NK-92 treated with Interleukin-12 subunit alpha and Interleukin-12 subunit beta, amount 100 ng/mL, for 24 hours (cell line): Measurements from ENCODE around the gene KCNMB2.

Source experiments
- DNase-seq: peaks from one replicate; lab custom pipeline; 2025; lab: John Stamatoyannopoulos, UW

The KCNMB2 gene

GRCh38 chr3:178568911-178569310 is 32.7 kb downstream of the KCNMB2 start:
- DNase-seq = no peak

GRCh38 chr3:178569826-178570225 is 33.6 kb downstream of the KCNMB2 start:
- DNase-seq = no peak

GRCh38 chr3:178583963-178584575 is 47.8 kb downstream of the KCNMB2 start:
- no peak for DNase-seq

- no peak for DNase-seq
These were observed 48.6 kb downstream of the KCNMB2 start for GRCh38 chr3:178584722-178585380.

- DNase-seq = no peak
These were observed 49.2 kb downstream of the KCNMB2 start for GRCh38 chr3:178585454-178585853.

GRCh38 chr3:178586076-178586475 is 49.8 kb downstream of the KCNMB2 start:
- DNase-seq = no peak

- no peak for DNase-seq
These were observed 52.4 kb downstream of the KCNMB2 start for GRCh38 chr3:178588628-178589027.

GRCh38 chr3:178593786-178594185 is 57.5 kb downstream of the KCNMB2 start:
- DNase-seq = no peak

GRCh38 chr3:178597371-178597770 is 61.1 kb downstream of the KCNMB2 start:
- no peak for DNase-seq

GRCh38 chr3:178602856-178603255 is 66.6 kb downstream of the KCNMB2 start:
- no peak for DNase-seq

- DNase-seq = no peak
These were observed 67.5 kb downstream of the KCNMB2 start for GRCh38 chr3:178603735-178604134.

GRCh38 chr3:178618197-178618596 is 82.0 kb downstream of the KCNMB2 start:
- no peak for DNase-seq

GRCh38 chr3:178618896-178619295 is 82.7 kb downstream of the KCNMB2 start:
- no peak for DNase-seq

GRCh38 chr3:178623666-178624255 is 87.5 kb downstream of the KCNMB2 start:
- no peak for DNase-seq

- DNase-seq = no peak
These were observed 88.0 kb downstream of the KCNMB2 start for GRCh38 chr3:178624276-178624675.

GRCh38 chr3:178625053-178625600 is 88.9 kb downstream of the KCNMB2 start:
- DNase-seq = no peak

GRCh38 chr3:178628037-178628436 is 91.8 kb downstream of the KCNMB2 start:
- no peak for DNase-seq

- DNase-seq = no peak
These were observed 93.4 kb downstream of the KCNMB2 start for GRCh38 chr3:178629430-178630178.

GRCh38 chr3:178631950-178632349 is 95.7 kb downstream of the KCNMB2 start:
- no peak for DNase-seq

- no peak for DNase-seq
These were observed 98.7 kb downstream of the KCNMB2 start for GRCh38 chr3:178634975-178635374.

GRCh38 chr3:178637802-178638201 is 101.6 kb downstream of the KCNMB2 start:
- no peak for DNase-seq

GRCh38 chr3:178645503-178645902 is 109.3 kb downstream of the KCNMB2 start:
- no peak for DNase-seq
